Measurements from ENCODE around the gene RNF212.

The RNF212 gene

DNA sequence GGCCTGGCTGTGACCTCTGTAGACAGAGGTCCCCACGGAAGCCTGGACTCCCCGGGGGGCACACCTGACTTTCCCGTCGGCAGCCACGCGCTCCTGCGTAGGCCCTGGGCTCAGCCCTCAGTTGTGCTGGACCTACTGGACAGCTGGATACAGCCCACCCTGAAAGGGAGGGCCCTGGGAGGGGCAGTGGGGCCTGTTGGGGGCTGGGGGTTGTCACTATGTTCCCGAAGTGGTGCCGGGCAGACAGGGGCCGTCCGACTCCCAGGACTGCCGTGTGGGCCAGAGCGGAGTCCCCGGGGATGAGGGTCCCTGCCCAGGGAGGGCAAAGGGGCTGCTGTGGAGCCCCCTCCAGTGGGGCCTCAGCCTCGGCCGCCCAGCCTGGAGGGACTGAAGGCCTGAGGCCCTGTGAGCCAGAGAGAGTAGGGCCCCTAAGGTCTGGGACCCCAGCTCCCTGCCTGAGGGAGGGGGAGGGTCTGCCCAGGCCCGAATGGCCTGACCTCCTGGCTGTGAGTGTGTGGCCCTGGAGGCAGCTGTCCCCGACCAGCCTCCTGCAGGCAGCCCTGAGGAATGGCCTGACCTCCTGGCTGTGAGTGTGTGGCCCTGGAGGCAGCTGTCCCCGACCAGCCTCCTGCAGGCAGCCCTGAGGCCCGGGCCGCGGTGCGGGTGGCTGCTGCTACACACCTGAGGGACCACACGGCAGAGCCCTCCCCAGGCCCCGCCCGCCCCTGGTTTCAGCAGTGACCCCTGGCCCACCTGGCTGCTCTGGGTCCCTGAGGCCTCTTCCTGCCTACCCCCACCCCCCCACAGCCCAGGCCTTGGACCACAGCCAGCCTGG, 76.2 kb downstream of the RNF212 start:
- Histone ChIP-seq H3K9ac (ENCODE audit: low read length) (no peak overlapping the region), H3K4me2 (ENCODE audit: low read length) (no peak overlapping the region), H3K4me1 (ENCODE audit: low read length) (no peaks in the 10 kb centered on the region), H3K4me3 (ENCODE audit: low read length) (no peak overlapping the region), H3K27ac (ENCODE audit: low read length) (no peak overlapping the region), H3K79me2 (ENCODE audit: low read length) (no peaks in the 10 kb centered on the region), H2AFZ (ENCODE audit: low read depth, low read length) (no peak overlapping the region), H3K36me3 (replicated peaks; ENCODE audit: low read depth, low read length) (no peaks in the 10 kb centered on the region), H3K27me3 (ENCODE audit: low read depth, low read length) (no peaks in the 10 kb centered on the region), H3K9me3 (ENCODE audit: insufficient read depth, low read length) (no peaks in the 10 kb centered on the region), H4K20me1 (ENCODE audit: insufficient read depth, low read length) (no peaks in the 10 kb centered on the region)
- no peak for TF ChIP-seq EZH2phosphoT487 (IDR thresholded peaks at IDR 0.05; ENCODE audit: low read depth)
- TF ChIP-seq, protein P1, sequence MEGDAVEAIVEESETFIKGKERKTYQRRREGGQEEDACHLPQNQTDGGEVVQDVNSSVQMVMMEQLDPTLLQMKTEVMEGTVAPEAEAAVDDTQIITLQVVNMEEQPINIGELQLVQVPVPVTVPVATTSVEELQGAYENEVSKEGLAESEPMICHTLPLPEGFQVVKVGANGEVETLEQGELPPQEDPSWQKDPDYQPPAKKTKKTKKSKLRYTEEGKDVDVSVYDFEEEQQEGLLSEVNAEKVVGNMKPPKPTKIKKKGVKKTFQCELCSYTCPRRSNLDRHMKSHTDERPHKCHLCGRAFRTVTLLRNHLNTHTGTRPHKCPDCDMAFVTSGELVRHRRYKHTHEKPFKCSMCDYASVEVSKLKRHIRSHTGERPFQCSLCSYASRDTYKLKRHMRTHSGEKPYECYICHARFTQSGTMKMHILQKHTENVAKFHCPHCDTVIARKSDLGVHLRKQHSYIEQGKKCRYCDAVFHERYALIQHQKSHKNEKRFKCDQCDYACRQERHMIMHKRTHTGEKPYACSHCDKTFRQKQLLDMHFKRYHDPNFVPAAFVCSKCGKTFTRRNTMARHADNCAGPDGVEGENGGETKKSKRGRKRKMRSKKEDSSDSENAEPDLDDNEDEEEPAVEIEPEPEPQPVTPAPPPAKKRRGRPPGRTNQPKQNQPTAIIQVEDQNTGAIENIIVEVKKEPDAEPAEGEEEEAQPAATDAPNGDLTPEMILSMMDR (IDR thresholded peaks at IDR 0.05; ENCODE audit: low read depth, low read length): no peak

- H3K27me3 ChIP-seq (ENCODE audit: low read depth, low read length): no peaks in the 10 kb centered on the region
- TF ChIP-seq, protein P1 (IDR thresholded peaks at IDR 0.05; ENCODE audit: low read depth, low read length): no peak
- no peak for TF ChIP-seq EZH2phosphoT487 (IDR thresholded peaks at IDR 0.05; ENCODE audit: low read depth)
- H3K9me3 ChIP-seq (ENCODE audit: insufficient read depth, low read length): no peaks in the 10 kb centered on the region
- H3K79me2 ChIP-seq (ENCODE audit: low read length): no peaks in the 10 kb centered on the region
- no peak overlapping the region for H3K4me3 ChIP-seq (ENCODE audit: low read length)
- no peaks in the 10 kb centered on the region for H3K4me1 ChIP-seq (ENCODE audit: low read length)
- no peaks in the 10 kb centered on the region for H3K36me3 ChIP-seq (replicated peaks; ENCODE audit: low read depth, low read length)
- H4K20me1 ChIP-seq (ENCODE audit: insufficient read depth, low read length): no peaks in the 10 kb centered on the region
- H2AFZ ChIP-seq (ENCODE audit: low read depth, low read length): no peak overlapping the region
- H3K9ac ChIP-seq (ENCODE audit: low read length): no peak overlapping the region
- no peak overlapping the region for H3K27ac ChIP-seq (ENCODE audit: low read length)
- H3K4me2 ChIP-seq (ENCODE audit: low read length): no peak overlapping the region
Observed at GRCh38 chr4:1036095-1036494, 77.3 kb downstream of the RNF212 start.

GRCh38 chr4:1035510-1035909, 77.9 kb downstream of the RNF212 start:
- Histone ChIP-seq H3K4me2 (ENCODE audit: low read length) (no peak overlapping the region), H3K9me3 (ENCODE audit: insufficient read depth, low read length) (no peaks in the 10 kb centered on the region), H3K27ac (ENCODE audit: low read length) (no peak overlapping the region), H2AFZ (ENCODE audit: low read depth, low read length) (no peak overlapping the region), H3K9ac (ENCODE audit: low read length) (no peak overlapping the region), H3K36me3 (replicated peaks; ENCODE audit: low read depth, low read length) (no peaks in the 10 kb centered on the region), H3K27me3 (ENCODE audit: low read depth, low read length) (no peaks in the 10 kb centered on the region), H3K4me1 (ENCODE audit: low read length) (no peaks in the 10 kb centered on the region), H3K4me3 (ENCODE audit: low read length) (no peak overlapping the region), H3K79me2 (ENCODE audit: low read length) (no peaks in the 10 kb centered on the region), H4K20me1 (ENCODE audit: insufficient read depth, low read length) (no peaks in the 10 kb centered on the region)
- TF ChIP-seq, protein P1 (IDR thresholded peaks at IDR 0.05; ENCODE audit: low read depth, low read length): no peak
- no peak for TF ChIP-seq EZH2phosphoT487 (IDR thresholded peaks at IDR 0.05; ENCODE audit: low read depth)

GRCh38 chr4:1033840-1034551, 79.4 kb downstream of the RNF212 start:
- Histone ChIP-seq H3K4me1 (ENCODE audit: low read length) (no peaks in the 10 kb centered on the region), H3K4me3 (ENCODE audit: low read length) (no peak overlapping the region)
- TF ChIP-seq, protein P1 (IDR thresholded peaks at IDR 0.05; ENCODE audit: low read depth, low read length): no peak
- no peak for TF ChIP-seq EZH2phosphoT487 (IDR thresholded peaks at IDR 0.05; ENCODE audit: low read depth)

More at GRCh38 chr4:1033840-1034551, 79.4 kb downstream of the RNF212 start:
- no peak overlapping the region for H3K9ac ChIP-seq (ENCODE audit: low read length)
- no peak overlapping the region for H2AFZ ChIP-seq (ENCODE audit: low read depth, low read length)
- H3K79me2 ChIP-seq (ENCODE audit: low read length): no peaks in the 10 kb centered on the region
- H3K9me3 ChIP-seq (ENCODE audit: insufficient read depth, low read length): no peaks in the 10 kb centered on the region
- no peak overlapping the region for H3K4me2 ChIP-seq (ENCODE audit: low read length)
- no peak overlapping the region for H3K27ac ChIP-seq (ENCODE audit: low read length)
- no peaks in the 10 kb centered on the region for H3K36me3 ChIP-seq (replicated peaks; ENCODE audit: low read depth, low read length)
- H3K27me3 ChIP-seq (ENCODE audit: low read depth, low read length): no peaks in the 10 kb centered on the region
- H4K20me1 ChIP-seq (ENCODE audit: insufficient read depth, low read length): no peaks in the 10 kb centered on the region

Data from OCI-LY3 (cell line).